Testis (tissue), 2 donors: Measurements from ENCODE around the gene ABTB2.

ENCODE experiments used
- POLR2A ChIP-seq: fragments of 450-650 bp; IDR thresholded peaks from one replicate; pipeline ENCODE4 v1.6.1; 2017; ENCODE audit warnings: antibody characterized with exemption, mild to moderate bottlenecking, moderate library complexity
- TF ChIP-seq, protein P1 (sequence below), 3 experiments: fragments of 450-650 bp in 2 of 3; fragments of 200-600 bp in 1 of 3; sonication (generic) in 1 of 3; IDR thresholded peaks; one replicate each; pipeline ENCODE4 v1.5.1; 2016 to 2019; ENCODE audit warnings: antibody characterized with exemption in 3 of 3, mild to moderate bottlenecking in 2 of 3, moderate library complexity in 1 of 3

DNA sequence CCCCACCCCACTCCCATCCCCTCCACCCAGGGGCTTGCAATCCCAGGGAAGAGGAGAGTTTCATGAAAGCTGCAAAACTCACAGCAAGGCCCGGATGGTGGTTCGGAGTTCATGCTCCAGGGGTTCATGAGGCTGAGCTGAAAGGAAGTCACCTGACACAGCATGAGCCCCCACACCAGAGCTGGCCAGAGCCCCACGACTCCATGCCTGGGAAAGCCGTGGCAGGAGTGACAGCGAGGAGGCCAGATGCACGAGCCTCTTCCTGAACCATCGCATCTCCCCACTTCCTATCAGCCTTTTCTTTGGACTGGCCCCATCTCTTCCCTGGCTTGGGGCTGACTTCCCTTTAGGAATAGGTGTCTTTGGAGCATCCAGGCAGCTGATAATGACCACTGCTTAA is 105.8 kb downstream of the ABTB2 start:
- TF ChIP-seq, protein P1, sequence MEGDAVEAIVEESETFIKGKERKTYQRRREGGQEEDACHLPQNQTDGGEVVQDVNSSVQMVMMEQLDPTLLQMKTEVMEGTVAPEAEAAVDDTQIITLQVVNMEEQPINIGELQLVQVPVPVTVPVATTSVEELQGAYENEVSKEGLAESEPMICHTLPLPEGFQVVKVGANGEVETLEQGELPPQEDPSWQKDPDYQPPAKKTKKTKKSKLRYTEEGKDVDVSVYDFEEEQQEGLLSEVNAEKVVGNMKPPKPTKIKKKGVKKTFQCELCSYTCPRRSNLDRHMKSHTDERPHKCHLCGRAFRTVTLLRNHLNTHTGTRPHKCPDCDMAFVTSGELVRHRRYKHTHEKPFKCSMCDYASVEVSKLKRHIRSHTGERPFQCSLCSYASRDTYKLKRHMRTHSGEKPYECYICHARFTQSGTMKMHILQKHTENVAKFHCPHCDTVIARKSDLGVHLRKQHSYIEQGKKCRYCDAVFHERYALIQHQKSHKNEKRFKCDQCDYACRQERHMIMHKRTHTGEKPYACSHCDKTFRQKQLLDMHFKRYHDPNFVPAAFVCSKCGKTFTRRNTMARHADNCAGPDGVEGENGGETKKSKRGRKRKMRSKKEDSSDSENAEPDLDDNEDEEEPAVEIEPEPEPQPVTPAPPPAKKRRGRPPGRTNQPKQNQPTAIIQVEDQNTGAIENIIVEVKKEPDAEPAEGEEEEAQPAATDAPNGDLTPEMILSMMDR (IDR thresholded peaks at IDR 0.05): no peak
- no peak for TF ChIP-seq POLR2A
